Activated CD8-positive, alpha-beta T cell treated with anti-CD3 and anti-CD28 coated beads for 36 hours (primary cell): Measurements from ENCODE around the gene ESX1. TPM values are rescaled to one million over a fixed set of nuclear protein-coding genes. Genes with fewer than 3 reads are reported as not detected.
A peak's percentile ranks its signal among the peaks of the same experiment; 100 is the strongest.
"Not testable (repeated sequence)": the region's sequence is repeated elsewhere in the genome, so short reads cannot be mapped to it uniquely, and the experiment has no call there.

ENCODE experiments used
- ATAC-seq: fragments of 200-7000 bp; cut with Tn5 transposase; one replicate; pipeline ENCODE4 v1.10.0; 2021; ENCODE audit warnings: mild to moderate bottlenecking, moderate library complexity
- CTCF ChIA-PET: fragments of 350-600 bp; sonication (Branson Sonifier 250); formaldehyde crosslinking; loops from one replicate; lab custom pipeline; 2021; ENCODE audit warnings: antibody characterized with exemption; lab: Charles Lee
- POLR2A ChIA-PET: fragments of 350-600 bp; sonication (Branson Sonifier 250); formaldehyde crosslinking; loops from one replicate; lab custom pipeline; 2021; ENCODE audit warnings: antibody characterized with exemption; lab: Charles Lee
- DNase-seq: peaks from one replicate; pipeline ENCODE4 v3.0.0-alpha.2; 2020
- H3K27ac Mint-ChIP-seq: one replicate; pipeline ENCODE4 v1.8.0; 2021; ENCODE audit warnings: mild to moderate bottlenecking, mixed read lengths
- H3K27me3 Mint-ChIP-seq: one replicate; pipeline ENCODE4 v1.8.0; 2021; ENCODE audit warnings: mixed read lengths
- H3K36me3 Mint-ChIP-seq: one replicate; pipeline ENCODE4 v1.8.0; 2021; ENCODE audit warnings: low read depth, mixed read lengths
- H3K4me1 Mint-ChIP-seq: one replicate; pipeline ENCODE4 v1.8.0; 2021; ENCODE audit warnings: low read depth, mixed read lengths
- H3K4me3 Mint-ChIP-seq: one replicate; pipeline ENCODE4 v1.8.0; 2021; ENCODE audit warnings: mild to moderate bottlenecking, moderate library complexity, mixed read lengths
- H3K9me3 Mint-ChIP-seq: one replicate; pipeline ENCODE4 v1.8.0; 2021; ENCODE audit warnings: mixed read lengths
- intact Hi-C: fragments of 100-400 bp; cut with micrococcal nuclease; formaldehyde crosslinking; loops from one replicate; pipeline ENCODE4 v1.10.0; 2022
- total RNA-seq, 2 experiments: library from RNA; stranded (reverse); gene quantifications; one replicate each; pipeline ENCODE4 v1.2.3, GENCODE V29; 2021
- TF ChIP-seq, protein P1 (sequence below): fragments of 200-600 bp; IDR thresholded peaks from one replicate; pipeline ENCODE4 v1.8.0; 2022; ENCODE audit warnings: antibody characterized with exemption, mild to moderate bottlenecking

The ESX1 gene
- total RNA-seq, 2 experiments from 2014 or later, result not detected

DNA sequence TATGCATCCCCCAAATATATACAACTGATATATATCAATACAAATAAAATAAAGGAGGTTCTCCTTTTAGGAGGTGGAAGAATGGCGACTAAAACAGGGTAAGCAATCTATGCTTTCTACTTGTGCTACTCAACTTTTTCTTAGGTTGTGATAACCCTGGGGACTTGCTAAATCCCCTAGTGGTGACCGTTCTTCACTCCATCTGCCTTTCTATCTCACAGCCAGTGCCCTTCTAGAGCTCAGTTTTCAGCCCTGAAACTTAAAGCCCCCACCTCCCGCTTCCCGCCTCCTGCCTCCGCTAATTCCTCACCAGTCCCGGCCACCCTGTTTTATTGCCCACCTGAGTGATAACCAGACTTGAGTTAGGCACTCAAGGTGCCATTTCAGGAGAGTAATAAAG, 15.5 kb upstream of the ESX1 start:
- no peak for ATAC-seq
- Mint-ChIP-seq H3K4me1 (no peaks in the 10 kb centered on the region), H3K27ac (no peak overlapping the region), H3K36me3 (no peaks in the 10 kb centered on the region), H3K4me3 (no peak overlapping the region), H3K9me3 (no peaks in the 10 kb centered on the region), H3K27me3 (peaks cover 16% of the 10 kb centered on the region)
- no peak for DNase-seq
- CTCF ChIA-PET, result interaction anchor here (0.7 to 1.9 kb wide), 7 partner anchors 8 to 104 kb away, joined by 3 to 11 read pairs (median 6); partner anchors contain the start of gene FAM199X
- TF ChIP-seq, protein P1, sequence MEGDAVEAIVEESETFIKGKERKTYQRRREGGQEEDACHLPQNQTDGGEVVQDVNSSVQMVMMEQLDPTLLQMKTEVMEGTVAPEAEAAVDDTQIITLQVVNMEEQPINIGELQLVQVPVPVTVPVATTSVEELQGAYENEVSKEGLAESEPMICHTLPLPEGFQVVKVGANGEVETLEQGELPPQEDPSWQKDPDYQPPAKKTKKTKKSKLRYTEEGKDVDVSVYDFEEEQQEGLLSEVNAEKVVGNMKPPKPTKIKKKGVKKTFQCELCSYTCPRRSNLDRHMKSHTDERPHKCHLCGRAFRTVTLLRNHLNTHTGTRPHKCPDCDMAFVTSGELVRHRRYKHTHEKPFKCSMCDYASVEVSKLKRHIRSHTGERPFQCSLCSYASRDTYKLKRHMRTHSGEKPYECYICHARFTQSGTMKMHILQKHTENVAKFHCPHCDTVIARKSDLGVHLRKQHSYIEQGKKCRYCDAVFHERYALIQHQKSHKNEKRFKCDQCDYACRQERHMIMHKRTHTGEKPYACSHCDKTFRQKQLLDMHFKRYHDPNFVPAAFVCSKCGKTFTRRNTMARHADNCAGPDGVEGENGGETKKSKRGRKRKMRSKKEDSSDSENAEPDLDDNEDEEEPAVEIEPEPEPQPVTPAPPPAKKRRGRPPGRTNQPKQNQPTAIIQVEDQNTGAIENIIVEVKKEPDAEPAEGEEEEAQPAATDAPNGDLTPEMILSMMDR, result no peak
- intact Hi-C loops, result loop anchor here (5.0 kb wide), 1 partner anchor 73 kb away; no protein-coding TSS in a partner anchor
- POLR2A ChIA-PET, result no interaction called here

GRCh38 chrX:104255465-104255864, 732 bp upstream of the ESX1 start:
- H3K27ac Mint-ChIP-seq, result no peak overlapping the region
- no peaks in the 10 kb centered on the region for H3K36me3 Mint-ChIP-seq
- H3K4me1 Mint-ChIP-seq, result peaks cover 5% of the 10 kb centered on the region
- ChIA-PET POLR2A (no interaction called here), CTCF (no interaction called here)
- TF ChIP-seq, protein P1, result no peak
- no peak overlapping the region for H3K4me3 Mint-ChIP-seq
- H3K9me3 Mint-ChIP-seq, result no peaks in the 10 kb centered on the region
- ATAC-seq, result no peak
- DNase-seq, result no peak
- intact Hi-C loops, result no loop called here
- H3K27me3 Mint-ChIP-seq, result peaks cover 30% of the 10 kb centered on the region

DNA sequence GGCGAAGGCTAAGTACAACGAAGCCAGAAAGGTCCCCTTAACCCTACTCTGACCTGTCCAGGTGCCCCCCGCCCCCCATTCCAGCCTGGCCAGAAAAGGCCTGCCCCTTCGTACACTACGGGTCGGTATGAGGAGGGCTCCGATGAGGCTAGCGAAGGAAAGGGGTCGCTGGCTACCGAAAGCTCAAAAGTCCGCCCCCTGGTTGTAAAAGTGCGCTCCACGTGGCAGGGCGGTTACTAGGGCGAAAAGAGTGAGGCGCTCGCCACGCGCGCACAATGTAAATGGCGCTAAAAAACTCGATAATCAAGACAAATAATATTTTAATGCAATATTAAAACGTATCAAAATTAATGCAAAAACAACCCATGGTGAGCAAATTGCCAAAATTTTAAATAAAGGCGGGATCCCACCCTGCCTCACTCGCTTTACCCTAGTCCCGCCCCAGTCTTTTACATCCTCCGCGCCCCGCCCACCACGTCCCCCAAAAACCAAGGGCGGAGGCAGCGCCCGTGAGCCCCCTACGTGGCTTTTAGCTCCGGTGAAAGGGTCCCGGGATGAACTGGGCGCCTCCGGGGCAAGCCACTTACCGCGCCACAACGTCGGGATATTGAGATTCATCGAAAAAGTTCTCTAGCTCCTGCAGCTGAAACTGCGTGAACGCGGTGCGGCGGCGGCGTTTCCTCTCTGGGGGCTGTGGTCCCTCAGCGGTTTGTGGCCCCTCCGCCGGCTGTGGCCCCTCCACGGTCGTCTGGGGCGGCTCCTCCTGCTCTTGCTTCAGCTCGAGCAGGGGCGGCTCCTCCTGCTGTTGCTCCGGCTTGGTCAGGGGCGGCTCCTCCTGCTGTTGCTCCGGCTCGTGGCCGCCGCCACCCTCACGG, 929 bp downstream of the ESX1 start:
- POLR2A ChIA-PET, result no interaction called here
- Mint-ChIP-seq H3K27ac (no peak overlapping the region), H3K36me3 (no peaks in the 10 kb centered on the region), H3K9me3 (no peaks in the 10 kb centered on the region), H3K4me3 (peak overlapping the region; percentile 58), H3K27me3 (peaks cover 27% of the 10 kb centered on the region), H3K4me1 (peaks cover 5% of the 10 kb centered on the region)
- ATAC-seq (peak; percentile 39), DNase-seq (peak; percentile 16)
- CTCF ChIA-PET, result interaction anchor here (1.0 to 1.5 kb wide), 2 partner anchors 17 to 59 kb away, joined by 3 to 6 read pairs; no protein-coding TSS in a partner anchor
- TF ChIP-seq, protein P1, result no peak
- intact Hi-C loops, result no loop called here

DNA sequence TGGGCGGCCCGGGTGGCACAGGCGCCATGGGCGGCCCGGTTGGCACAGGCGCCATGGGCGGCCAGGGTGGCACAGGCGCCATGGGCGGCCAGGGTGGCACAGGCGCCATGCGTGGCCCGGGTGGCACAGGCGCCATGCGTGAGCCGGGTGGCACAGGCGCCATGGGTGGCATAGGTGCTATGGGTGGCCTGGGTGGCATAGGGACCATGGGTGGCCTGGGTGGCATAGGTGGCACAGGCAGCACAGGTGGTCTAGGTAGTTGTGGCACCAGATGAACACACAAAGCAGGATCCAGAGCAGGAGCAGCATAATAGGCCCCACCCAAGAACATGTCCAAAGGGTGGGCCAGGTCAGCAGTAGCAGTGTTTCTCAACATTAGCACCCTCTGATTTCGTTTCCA, 4.3 kb downstream of the ESX1 start:
- intact Hi-C loops, result no loop called here
- H3K4me1 Mint-ChIP-seq, result peaks cover 5% of the 10 kb centered on the region
- H3K27me3 Mint-ChIP-seq, result peaks cover 17% of the 10 kb centered on the region

GRCh38 chrX:104230060-104230459, 24.7 kb downstream of the ESX1 start:
- intact Hi-C loops, H3K27me3 Mint-ChIP-seq, H3K9me3 Mint-ChIP-seq, DNase-seq, H3K4me1 Mint-ChIP-seq, ATAC-seq, H3K4me3 Mint-ChIP-seq, H3K36me3 Mint-ChIP-seq, POLR2A ChIA-PET, CTCF ChIA-PET, H3K27ac Mint-ChIP-seq: not testable (repeated sequence)

More for the DNA sequence above, 4.3 kb downstream of the ESX1 start:
- Mint-ChIP-seq H3K27ac (no peak overlapping the region), H3K4me3 (no peak overlapping the region), H3K36me3 (no peaks in the 10 kb centered on the region), H3K9me3 (no peaks in the 10 kb centered on the region)
- TF ChIP-seq, protein P1, result no peak
- DNase-seq (no peak), ATAC-seq (no peak)
- CTCF ChIA-PET, result no interaction called here
- POLR2A ChIA-PET, result no interaction called here
